Transverse colon (tissue), 3 donors: ENCODE results near the gene CHAT.

ENCODE experiments used
- EP300 ChIP-seq: sonication (generic); formaldehyde crosslinking; IDR thresholded peaks from one replicate; pipeline ENCODE4 v1.6.1; 2017; ENCODE audit warnings: antibody characterized with exemption, low read depth
- POLR2A ChIP-seq: fragments of 450-650 bp; IDR thresholded peaks from one replicate; pipeline ENCODE4 v1.6.1; 2016; ENCODE audit warnings: antibody characterized with exemption, mild to moderate bottlenecking, moderate library complexity
- TF ChIP-seq, protein P1 (sequence below), 5 experiments: fragments of 200-600 bp in 3 of 5; fragments of 450-650 bp in 2 of 5; sonication (generic) in 3 of 5; IDR thresholded peaks; 1 replicate in 2 of 5; 2 replicates in 3 of 5; pipeline ENCODE4 v1.5.1; 2016 to 2017; ENCODE audit warnings: antibody characterized with exemption in 5 of 5, inconsistent platforms in 3 of 5, mild to moderate bottlenecking in 2 of 5, moderate library complexity in 1 of 5

DNA sequence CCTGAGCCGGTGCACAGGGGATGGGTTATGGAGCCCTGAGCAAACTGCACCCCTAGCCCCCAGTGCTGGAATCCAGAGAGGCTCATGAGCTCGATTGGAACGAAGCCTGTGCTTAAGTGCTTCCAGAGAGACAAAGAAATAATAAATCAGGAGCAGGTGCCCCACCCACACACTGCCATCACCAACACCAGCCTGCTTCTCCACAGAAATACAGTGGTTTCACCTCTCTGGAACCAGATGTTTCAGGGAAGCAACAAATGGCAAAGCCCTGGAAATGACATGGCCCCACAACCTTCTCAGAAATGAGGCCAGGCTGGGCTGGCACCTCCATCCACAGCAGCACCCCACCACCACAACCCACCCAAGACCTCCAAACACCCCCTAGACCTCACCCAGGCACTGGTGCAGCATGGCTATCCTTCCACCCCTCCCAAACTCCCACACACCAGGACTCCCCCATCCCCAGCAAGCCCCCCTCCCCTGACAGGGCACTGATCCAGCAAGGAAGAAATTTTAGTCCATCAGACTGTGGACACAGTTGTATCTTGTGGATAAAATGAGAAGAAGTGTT, 7.8 kb upstream of the CHAT start:
- TF ChIP-seq POLR2A (no peak), EP300 (no peak)
- TF ChIP-seq, protein P1, sequence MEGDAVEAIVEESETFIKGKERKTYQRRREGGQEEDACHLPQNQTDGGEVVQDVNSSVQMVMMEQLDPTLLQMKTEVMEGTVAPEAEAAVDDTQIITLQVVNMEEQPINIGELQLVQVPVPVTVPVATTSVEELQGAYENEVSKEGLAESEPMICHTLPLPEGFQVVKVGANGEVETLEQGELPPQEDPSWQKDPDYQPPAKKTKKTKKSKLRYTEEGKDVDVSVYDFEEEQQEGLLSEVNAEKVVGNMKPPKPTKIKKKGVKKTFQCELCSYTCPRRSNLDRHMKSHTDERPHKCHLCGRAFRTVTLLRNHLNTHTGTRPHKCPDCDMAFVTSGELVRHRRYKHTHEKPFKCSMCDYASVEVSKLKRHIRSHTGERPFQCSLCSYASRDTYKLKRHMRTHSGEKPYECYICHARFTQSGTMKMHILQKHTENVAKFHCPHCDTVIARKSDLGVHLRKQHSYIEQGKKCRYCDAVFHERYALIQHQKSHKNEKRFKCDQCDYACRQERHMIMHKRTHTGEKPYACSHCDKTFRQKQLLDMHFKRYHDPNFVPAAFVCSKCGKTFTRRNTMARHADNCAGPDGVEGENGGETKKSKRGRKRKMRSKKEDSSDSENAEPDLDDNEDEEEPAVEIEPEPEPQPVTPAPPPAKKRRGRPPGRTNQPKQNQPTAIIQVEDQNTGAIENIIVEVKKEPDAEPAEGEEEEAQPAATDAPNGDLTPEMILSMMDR (IDR thresholded peaks at IDR 0.05) = no peak
